GM12878 (cell line): ENCODE measurements around the gene TTC33. TPM values are rescaled to one million over a fixed set of nuclear protein-coding genes. Genes with fewer than 3 reads are reported as not detected.

Source experiments
- ATAC-seq: fragments of 200-7000 bp; cut with Tn5 transposase; 3 replicates; pipeline ENCODE4 v1.9.1; 2020; ENCODE audit warnings: mild to moderate bottlenecking, moderate library complexity
- BruUV-seq: library from RNA; stranded (reverse); fragments of 400-500 nt; replicated peaks from 2 replicates; lab custom pipeline; 2021; lab: Mats Ljungman, UMichigan
- CTCF ChIA-PET: fragments of 300-600 bp; sonication (Branson Sonifier 250); formaldehyde crosslinking; extraction: SDS; loops from one replicate; lab custom pipeline; 2021; ENCODE audit warnings: inconsistent platforms; lab: Yijun Ruan, JAX
- POLR2A ChIA-PET: fragments of 350-600 bp; formaldehyde crosslinking; extraction: SDS; loops from one replicate; lab custom pipeline; 2021; ENCODE audit warnings: inconsistent platforms; lab: Charles Lee
- RAD21 ChIA-PET: fragments of 300-600 bp; sonication (Branson Sonifier 250); formaldehyde crosslinking; loops from one replicate; lab custom pipeline; 2023; ENCODE audit warnings: antibody characterized with exemption; ENCODE audit not compliant: unreplicated experiment; lab: Charles Lee
- SMC1A ChIA-PET: fragments of 300-600 bp; sonication (Branson Sonifier 250); formaldehyde crosslinking; loops from one replicate; lab custom pipeline; 2023; ENCODE audit not compliant: unreplicated experiment, uncharacterized antibody; lab: Charles Lee
- DNase-seq: peaks from one replicate; pipeline ENCODE4 v3.0.0-alpha.2; 2011; ENCODE audit warnings: low read depth, low spot score
- FAIRE-seq: peaks from 3 replicates; lab custom pipeline; 2011; peaks lifted over from hg19 to GRCh38; lab: Jason Lieb, UNC
- H2AFZ ChIP-seq: 2 replicates; pipeline ENCODE4 v1.6.0; 2011; ENCODE audit warnings: low read depth, low read length, control low read depth; ENCODE audit not compliant: control insufficient read depth
- H3K27ac ChIP-seq: 2 replicates; pipeline ENCODE4 v1.5.1; 2011; ENCODE audit warnings: control low read depth; ENCODE audit not compliant: control insufficient read depth, insufficient read depth
- H3K27me3 ChIP-seq, 2 experiments: replicated peaks in 1 of 2; 2 replicates each; pipeline versions ENCODE4 v1.6.0 to v1.6.1; 2011; ENCODE audit warnings: low read length in 1 of 2; ENCODE audit not compliant: control insufficient read depth in 2 of 2, insufficient read depth in 2 of 2
- H3K36me3 ChIP-seq, 2 experiments: 2 replicates each; pipeline ENCODE4 v1.5.1; 2011; ENCODE audit warnings: low read length in 1 of 2; ENCODE audit not compliant: control insufficient read depth in 2 of 2, insufficient read depth in 2 of 2
- H3K4me1 ChIP-seq: 2 replicates; pipeline ENCODE4 v1.6.1; 2011; ENCODE audit warnings: mild to moderate bottlenecking, low read length, moderate library complexity, mixed read lengths; ENCODE audit not compliant: control insufficient read depth, insufficient read depth
- H3K4me2 ChIP-seq: 2 replicates; pipeline ENCODE4 v1.6.0; 2011; ENCODE audit warnings: control low read depth; ENCODE audit not compliant: control insufficient read depth, insufficient read depth
- H3K4me3 ChIP-seq: fragments of 200-600 bp; sonication (generic); 2 replicates; pipeline ENCODE4 v1.5.1; 2016
- H3K79me2 ChIP-seq: 2 replicates; pipeline ENCODE4 v1.6.0; 2011; ENCODE audit warnings: low read length; ENCODE audit not compliant: control insufficient read depth, insufficient read depth
- H3K9ac ChIP-seq: 2 replicates; pipeline ENCODE4 v1.8.0; 2011; ENCODE audit warnings: low read length, control low read depth, mixed read lengths; ENCODE audit not compliant: control insufficient read depth, insufficient read depth
- H3K9me3 ChIP-seq: replicated peaks from 3 replicates; pipeline ENCODE4 v1.5.1; 2011; ENCODE audit warnings: mild to moderate bottlenecking, low read length; ENCODE audit not compliant: control insufficient read depth, insufficient read depth
- H4K20me1 ChIP-seq: 2 replicates; pipeline ENCODE4 v1.6.0; 2011; ENCODE audit not compliant: control insufficient read depth, insufficient read depth
- ASH2L ChIP-seq: fragments of 300-600, 200-600 bp; sonication (generic); IDR thresholded peaks from 2 replicates; pipeline ENCODE4 v1.6.1; 2017; ENCODE audit warnings: low read depth, mild to moderate bottlenecking, borderline replicate concordance
- ATF7 ChIP-seq: fragments of 450-650 bp; IDR thresholded peaks from 2 replicates; pipeline ENCODE4 v1.6.1; 2016; ENCODE audit warnings: low read depth, mild to moderate bottlenecking
- BACH1 ChIP-seq: fragments of 450-650 bp; IDR thresholded peaks from 2 replicates; pipeline ENCODE4 v1.6.1; 2017; ENCODE audit warnings: mild to moderate bottlenecking, borderline replicate concordance
- BMI1 ChIP-seq: fragments of 450-650 bp; IDR thresholded peaks from 2 replicates; pipeline ENCODE4 v1.6.1; 2016; ENCODE audit warnings: mild to moderate bottlenecking, moderate library complexity, borderline replicate concordance
- EED ChIP-seq: sonication (generic); IDR thresholded peaks from 2 replicates; pipeline ENCODE4 v1.6.1; 2016; ENCODE audit warnings: antibody characterized with exemption, low read depth
- NBN ChIP-seq: fragments of 450-650 bp; IDR thresholded peaks from 2 replicates; pipeline ENCODE4 v1.6.1; 2016
- NR2C2 ChIP-seq: IDR thresholded peaks from 2 replicates; pipeline ENCODE4 v1.6.1; 2011; ENCODE audit warnings: borderline replicate concordance, low read depth; ENCODE audit not compliant: control insufficient read depth, insufficient read length
- SMAD1 ChIP-seq: fragments of 450-650 bp; IDR thresholded peaks from 2 replicates; pipeline ENCODE4 v1.6.1; 2018; ENCODE audit warnings: mild to moderate bottlenecking, low read depth; ENCODE audit not compliant: partially characterized antibody
- SMC3 ChIP-seq: IDR thresholded peaks from 2 replicates; pipeline ENCODE4 v1.6.1; 2011; ENCODE audit warnings: low read length, improper control_type of control experiment, borderline replicate concordance
- STAT3 ChIP-seq: IDR thresholded peaks from 2 replicates; pipeline ENCODE4 v1.6.1; 2011; ENCODE audit warnings: low read depth, low read length, improper control_type of control experiment
- SUPT20H ChIP-seq: IDR thresholded peaks from 2 replicates; pipeline ENCODE4 v1.6.1; 2011; ENCODE audit warnings: low read depth, mild to moderate bottlenecking, low read length, moderate library complexity, borderline replicate concordance; ENCODE audit not compliant: control insufficient read depth
- TBL1XR1 ChIP-seq: IDR thresholded peaks from 2 replicates; pipeline ENCODE4 v1.6.1; 2012; ENCODE audit warnings: low read depth, low read length, improper control_type of control experiment
- ZBED1 ChIP-seq: IDR thresholded peaks from 2 replicates; pipeline ENCODE4 v1.6.1; 2016; ENCODE audit warnings: borderline replicate concordance
- ZZZ3 ChIP-seq: IDR thresholded peaks from 2 replicates; pipeline ENCODE4 v1.6.1; 2011; ENCODE audit warnings: low read depth; ENCODE audit not compliant: control insufficient read depth, insufficient read length
- WGBS: methylation state at CpG from one replicate; pipeline ENCODE4 v1.1.6; 2016; ENCODE audit warnings: low lambda C conversion rate; ENCODE audit not compliant: insufficient replicate concordance, insufficient coverage; ENCODE audit errors: missing lambda C conversion rate; 5-methylcytosine and 5-hydroxymethylcytosine counted together
- in situ Hi-C: fragments of 300-500 bp; cut with MboI; formaldehyde crosslinking; loops from 9 replicates; pipeline ENCODE4 v1.14.3; 2018; ENCODE audit warnings: mixed read lengths
- intact Hi-C: fragments of 100-400 bp; cut with micrococcal nuclease; formaldehyde crosslinking; loops from one replicate; pipeline ENCODE4 v1.14.2; 2022; ENCODE audit not compliant: unreplicated experiment
- polyA plus RNA-seq, 11 experiments: library from polyadenylated mRNA; depleted of rRNA in 4 of 11; unstranded in 6 of 11; stranded (reverse) in 5 of 11; fragments of >200 nt; fragmentation: Nextera tagmentation in 4 of 11; fragmentation: Illumina TruSeq in 1 of 11; extraction: Ambion mirVana in 4 of 11; extraction: Trizol in 1 of 11; gene quantifications; 1 replicate in 1 of 11; 2 replicates in 10 of 11; pipeline versions ENCODE4 v1.2.1 to v1.2.3, GENCODE V29; 2011 to 2016; ENCODE audit warnings: inconsistent platforms in 2 of 11, missing spikeins in 2 of 11, low read depth in 1 of 11
- total RNA-seq, 4 experiments: library from RNA; depleted of rRNA in 3 of 4; stranded (reverse); fragments of >200 nt in 3 of 4; fragmentation: Illumina TruSeq in 1 of 4; extraction: Trizol in 1 of 4; gene quantifications; 2 replicates each; pipeline versions ENCODE4 v1.2.1 to v1.2.3, GENCODE V29; 2013 to 2021
- TF ChIP-seq, protein P1 (sequence below): fragments of 450-650 bp; IDR thresholded peaks from 2 replicates; pipeline ENCODE4 v1.6.1; 2014; ENCODE audit warnings: mild to moderate bottlenecking
- TF ChIP-seq, protein P2 (sequence below): IDR thresholded peaks from 2 replicates; pipeline ENCODE4 v1.6.1; 2012; ENCODE audit warnings: improper control_type of control experiment, low read depth, low read length; ENCODE audit not compliant: insufficient replicate concordance
- TF ChIP-seq, protein P3 (sequence below): IDR thresholded peaks from 2 replicates; pipeline ENCODE4 v1.6.1; 2012; ENCODE audit warnings: low read depth, low read length, improper control_type of control experiment
- TF ChIP-seq, protein P4 (sequence below): IDR thresholded peaks from 2 replicates; pipeline ENCODE4 v1.6.1; 2011; ENCODE audit warnings: borderline replicate concordance, low read depth, mild to moderate bottlenecking, moderate library complexity, mixed read lengths, low read length; ENCODE audit not compliant: insufficient read depth; ENCODE audit errors: extremely low read length

The TTC33 gene
- total and polyA plus RNA-seq, 10 of the 15 experiments (the other 5 are each of a cell fraction or from before 2014, with no cell fraction given), result 7.9 to 22.3 (median 14.6) TPM

DNA sequence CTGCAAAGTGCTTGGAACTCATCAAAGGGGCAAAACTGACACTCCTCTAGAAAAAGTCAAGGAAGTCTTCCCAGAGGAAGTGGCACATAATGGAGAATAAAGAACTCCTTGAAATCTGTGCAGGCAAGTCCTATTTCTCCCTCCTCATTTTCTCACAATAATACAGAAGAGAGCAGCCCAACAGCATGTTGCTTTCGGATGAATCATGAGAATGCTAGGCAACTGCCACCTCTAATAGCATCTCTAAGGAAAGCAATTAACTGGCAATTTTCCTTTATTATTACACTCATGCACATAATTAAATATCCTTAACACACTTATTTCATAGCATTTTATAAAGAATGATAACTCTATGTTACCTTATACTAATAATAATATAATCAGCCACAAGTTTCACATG lies 198.3 kb downstream of the TTC33 start:
- POLR2A ChIA-PET, result no interaction called here
- Histone ChIP-seq H3K4me3 (no peak overlapping the region), H2AFZ (no peak overlapping the region), H3K4me2 (no peak overlapping the region), H3K36me3 (no peaks in the 10 kb centered on the region), H3K9me3 (no peaks in the 10 kb centered on the region; the same call in 1 of the 3 replicates), H4K20me1 (no peaks in the 10 kb centered on the region), H3K4me1 (no peaks in the 10 kb centered on the region), H3K9ac (no peak overlapping the region), H3K27ac (no peak overlapping the region), H3K79me2 (no peaks in the 10 kb centered on the region), H3K27me3 (no peaks in the 10 kb centered on the region)
- SMC1A ChIA-PET, result no interaction called here
- FAIRE-seq, result no peak
- TF ChIP-seq STAT3 (no peak), NBN (no peak), SMC3 (no peak), ZZZ3 (no peak), ZBED1 (no peak), BACH1 (no peak), EED (no peak), ASH2L (no peak), SUPT20H (no peak), SMAD1 (no peak), TBL1XR1 (no peak), NR2C2 (no peak), BMI1 (no peak), ATF7 (no peak)
- TF ChIP-seq, protein P1, sequence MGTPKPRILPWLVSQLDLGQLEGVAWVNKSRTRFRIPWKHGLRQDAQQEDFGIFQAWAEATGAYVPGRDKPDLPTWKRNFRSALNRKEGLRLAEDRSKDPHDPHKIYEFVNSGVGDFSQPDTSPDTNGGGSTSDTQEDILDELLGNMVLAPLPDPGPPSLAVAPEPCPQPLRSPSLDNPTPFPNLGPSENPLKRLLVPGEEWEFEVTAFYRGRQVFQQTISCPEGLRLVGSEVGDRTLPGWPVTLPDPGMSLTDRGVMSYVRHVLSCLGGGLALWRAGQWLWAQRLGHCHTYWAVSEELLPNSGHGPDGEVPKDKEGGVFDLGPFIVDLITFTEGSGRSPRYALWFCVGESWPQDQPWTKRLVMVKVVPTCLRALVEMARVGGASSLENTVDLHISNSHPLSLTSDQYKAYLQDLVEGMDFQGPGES, result no peak
- TF ChIP-seq, protein P2, sequence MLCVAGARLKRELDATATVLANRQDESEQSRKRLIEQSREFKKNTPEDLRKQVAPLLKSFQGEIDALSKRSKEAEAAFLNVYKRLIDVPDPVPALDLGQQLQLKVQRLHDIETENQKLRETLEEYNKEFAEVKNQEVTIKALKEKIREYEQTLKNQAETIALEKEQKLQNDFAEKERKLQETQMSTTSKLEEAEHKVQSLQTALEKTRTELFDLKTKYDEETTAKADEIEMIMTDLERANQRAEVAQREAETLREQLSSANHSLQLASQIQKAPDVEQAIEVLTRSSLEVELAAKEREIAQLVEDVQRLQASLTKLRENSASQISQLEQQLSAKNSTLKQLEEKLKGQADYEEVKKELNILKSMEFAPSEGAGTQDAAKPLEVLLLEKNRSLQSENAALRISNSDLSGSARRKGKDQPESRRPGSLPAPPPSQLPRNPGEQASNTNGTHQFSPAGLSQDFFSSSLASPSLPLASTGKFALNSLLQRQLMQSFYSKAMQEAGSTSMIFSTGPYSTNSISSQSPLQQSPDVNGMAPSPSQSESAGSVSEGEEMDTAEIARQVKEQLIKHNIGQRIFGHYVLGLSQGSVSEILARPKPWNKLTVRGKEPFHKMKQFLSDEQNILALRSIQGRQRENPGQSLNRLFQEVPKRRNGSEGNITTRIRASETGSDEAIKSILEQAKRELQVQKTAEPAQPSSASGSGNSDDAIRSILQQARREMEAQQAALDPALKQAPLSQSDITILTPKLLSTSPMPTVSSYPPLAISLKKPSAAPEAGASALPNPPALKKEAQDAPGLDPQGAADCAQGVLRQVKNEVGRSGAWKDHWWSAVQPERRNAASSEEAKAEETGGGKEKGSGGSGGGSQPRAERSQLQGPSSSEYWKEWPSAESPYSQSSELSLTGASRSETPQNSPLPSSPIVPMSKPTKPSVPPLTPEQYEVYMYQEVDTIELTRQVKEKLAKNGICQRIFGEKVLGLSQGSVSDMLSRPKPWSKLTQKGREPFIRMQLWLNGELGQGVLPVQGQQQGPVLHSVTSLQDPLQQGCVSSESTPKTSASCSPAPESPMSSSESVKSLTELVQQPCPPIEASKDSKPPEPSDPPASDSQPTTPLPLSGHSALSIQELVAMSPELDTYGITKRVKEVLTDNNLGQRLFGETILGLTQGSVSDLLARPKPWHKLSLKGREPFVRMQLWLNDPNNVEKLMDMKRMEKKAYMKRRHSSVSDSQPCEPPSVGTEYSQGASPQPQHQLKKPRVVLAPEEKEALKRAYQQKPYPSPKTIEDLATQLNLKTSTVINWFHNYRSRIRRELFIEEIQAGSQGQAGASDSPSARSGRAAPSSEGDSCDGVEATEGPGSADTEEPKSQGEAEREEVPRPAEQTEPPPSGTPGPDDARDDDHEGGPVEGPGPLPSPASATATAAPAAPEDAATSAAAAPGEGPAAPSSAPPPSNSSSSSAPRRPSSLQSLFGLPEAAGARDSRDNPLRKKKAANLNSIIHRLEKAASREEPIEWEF, result no peak
- TF ChIP-seq, protein P3, sequence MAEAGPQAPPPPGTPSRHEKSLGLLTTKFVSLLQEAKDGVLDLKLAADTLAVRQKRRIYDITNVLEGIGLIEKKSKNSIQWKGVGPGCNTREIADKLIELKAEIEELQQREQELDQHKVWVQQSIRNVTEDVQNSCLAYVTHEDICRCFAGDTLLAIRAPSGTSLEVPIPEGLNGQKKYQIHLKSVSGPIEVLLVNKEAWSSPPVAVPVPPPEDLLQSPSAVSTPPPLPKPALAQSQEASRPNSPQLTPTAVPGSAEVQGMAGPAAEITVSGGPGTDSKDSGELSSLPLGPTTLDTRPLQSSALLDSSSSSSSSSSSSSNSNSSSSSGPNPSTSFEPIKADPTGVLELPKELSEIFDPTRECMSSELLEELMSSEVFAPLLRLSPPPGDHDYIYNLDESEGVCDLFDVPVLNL, result no peak
- TF ChIP-seq, protein P4, sequence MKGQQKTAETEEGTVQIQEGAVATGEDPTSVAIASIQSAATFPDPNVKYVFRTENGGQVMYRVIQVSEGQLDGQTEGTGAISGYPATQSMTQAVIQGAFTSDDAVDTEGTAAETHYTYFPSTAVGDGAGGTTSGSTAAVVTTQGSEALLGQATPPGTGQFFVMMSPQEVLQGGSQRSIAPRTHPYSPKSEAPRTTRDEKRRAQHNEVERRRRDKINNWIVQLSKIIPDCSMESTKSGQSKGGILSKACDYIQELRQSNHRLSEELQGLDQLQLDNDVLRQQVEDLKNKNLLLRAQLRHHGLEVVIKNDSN, result no peak
- intact Hi-C loops, result no loop called here
- no TSS peak for BruUV-seq
- RAD21 ChIA-PET, result no interaction called here
- no peak for DNase-seq
- ATAC-seq, result no peak
- CTCF ChIA-PET, result no interaction called here
- in situ Hi-C loops, result no loop called here
- WGBS, result 41% methylated on average over 1 of the region's 1 CpG
